Measurements from ENCODE around the gene CFAP77.

CFAP77 gene

DNA sequence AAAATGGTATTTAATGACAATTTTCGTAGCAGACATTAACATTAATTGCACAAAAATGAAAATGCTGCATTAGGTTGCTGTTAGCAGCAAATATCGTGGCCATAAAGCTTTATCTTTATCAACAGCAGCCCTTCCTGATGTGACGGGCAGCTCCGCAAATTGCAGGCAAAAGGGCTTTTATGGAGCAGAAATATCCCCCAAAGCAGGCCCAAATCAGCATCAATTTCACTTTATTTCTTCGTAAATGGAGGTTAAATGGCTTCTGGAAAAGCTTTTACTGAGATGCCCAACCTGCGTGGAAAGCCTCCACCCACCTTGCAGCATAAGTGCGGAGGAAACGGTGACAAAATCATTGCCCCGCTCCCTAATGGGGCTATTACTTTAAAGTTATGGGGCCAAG lies 94.5 kb downstream of the CFAP77 start:
- DNase-seq (ENCODE audit: low spot score), result no peak
- in situ Hi-C loops (cut with MboI; ENCODE audit: low pct_unique_long_range_greater_than_20kb, low sequenced_read_pairs, unreplicated experiment), result loop anchor here (25.0 kb wide), 1 partner anchor 283 kb away; no protein-coding TSS in a partner anchor
- TF ChIP-seq, protein P1, sequence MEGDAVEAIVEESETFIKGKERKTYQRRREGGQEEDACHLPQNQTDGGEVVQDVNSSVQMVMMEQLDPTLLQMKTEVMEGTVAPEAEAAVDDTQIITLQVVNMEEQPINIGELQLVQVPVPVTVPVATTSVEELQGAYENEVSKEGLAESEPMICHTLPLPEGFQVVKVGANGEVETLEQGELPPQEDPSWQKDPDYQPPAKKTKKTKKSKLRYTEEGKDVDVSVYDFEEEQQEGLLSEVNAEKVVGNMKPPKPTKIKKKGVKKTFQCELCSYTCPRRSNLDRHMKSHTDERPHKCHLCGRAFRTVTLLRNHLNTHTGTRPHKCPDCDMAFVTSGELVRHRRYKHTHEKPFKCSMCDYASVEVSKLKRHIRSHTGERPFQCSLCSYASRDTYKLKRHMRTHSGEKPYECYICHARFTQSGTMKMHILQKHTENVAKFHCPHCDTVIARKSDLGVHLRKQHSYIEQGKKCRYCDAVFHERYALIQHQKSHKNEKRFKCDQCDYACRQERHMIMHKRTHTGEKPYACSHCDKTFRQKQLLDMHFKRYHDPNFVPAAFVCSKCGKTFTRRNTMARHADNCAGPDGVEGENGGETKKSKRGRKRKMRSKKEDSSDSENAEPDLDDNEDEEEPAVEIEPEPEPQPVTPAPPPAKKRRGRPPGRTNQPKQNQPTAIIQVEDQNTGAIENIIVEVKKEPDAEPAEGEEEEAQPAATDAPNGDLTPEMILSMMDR (IDR thresholded peaks at IDR 0.05; ENCODE audit: extremely low read depth, insufficient read depth, missing control alignments), result no peak

DNA sequence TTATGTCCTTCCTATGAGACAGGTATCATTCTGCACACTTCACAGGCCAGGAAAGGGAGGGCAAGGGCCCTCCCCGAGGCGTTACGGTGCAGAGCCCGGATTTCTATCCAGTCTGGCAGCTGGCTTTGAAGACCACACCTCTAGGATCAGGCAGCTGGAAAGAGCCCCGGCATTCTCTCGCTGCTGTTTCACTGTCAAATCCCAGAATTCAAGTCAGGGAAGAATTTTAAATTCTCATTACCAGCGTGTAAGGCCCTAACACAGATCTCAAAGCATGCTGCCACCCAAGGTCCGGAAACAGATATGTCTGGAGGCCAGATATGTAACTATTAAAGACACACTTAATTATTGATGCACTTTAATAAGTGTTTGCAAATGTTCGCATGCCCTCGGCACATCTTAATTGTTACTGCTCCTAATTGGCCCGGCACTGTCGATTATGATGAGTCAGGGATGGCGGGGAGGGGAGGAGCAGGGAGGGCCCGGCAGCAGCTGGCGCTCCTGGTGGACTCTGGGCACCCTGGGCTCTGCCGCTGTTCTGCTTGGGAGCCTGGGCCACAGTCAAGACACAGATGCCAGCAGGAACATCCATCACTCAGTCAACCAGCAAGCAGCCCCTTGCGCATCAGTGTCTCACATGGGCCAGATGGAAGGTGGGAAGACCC lies 96.1 kb downstream of the CFAP77 start:
- DNase-seq (ENCODE audit: low spot score), result no peak
- TF ChIP-seq, protein P1 (IDR thresholded peaks at IDR 0.05; ENCODE audit: extremely low read depth, insufficient read depth, missing control alignments), result no peak
- in situ Hi-C loops (cut with MboI; ENCODE audit: low pct_unique_long_range_greater_than_20kb, low sequenced_read_pairs, unreplicated experiment), result loop anchor here (25.0 kb wide), 1 partner anchor 281 kb away; no protein-coding TSS in a partner anchor

DNA sequence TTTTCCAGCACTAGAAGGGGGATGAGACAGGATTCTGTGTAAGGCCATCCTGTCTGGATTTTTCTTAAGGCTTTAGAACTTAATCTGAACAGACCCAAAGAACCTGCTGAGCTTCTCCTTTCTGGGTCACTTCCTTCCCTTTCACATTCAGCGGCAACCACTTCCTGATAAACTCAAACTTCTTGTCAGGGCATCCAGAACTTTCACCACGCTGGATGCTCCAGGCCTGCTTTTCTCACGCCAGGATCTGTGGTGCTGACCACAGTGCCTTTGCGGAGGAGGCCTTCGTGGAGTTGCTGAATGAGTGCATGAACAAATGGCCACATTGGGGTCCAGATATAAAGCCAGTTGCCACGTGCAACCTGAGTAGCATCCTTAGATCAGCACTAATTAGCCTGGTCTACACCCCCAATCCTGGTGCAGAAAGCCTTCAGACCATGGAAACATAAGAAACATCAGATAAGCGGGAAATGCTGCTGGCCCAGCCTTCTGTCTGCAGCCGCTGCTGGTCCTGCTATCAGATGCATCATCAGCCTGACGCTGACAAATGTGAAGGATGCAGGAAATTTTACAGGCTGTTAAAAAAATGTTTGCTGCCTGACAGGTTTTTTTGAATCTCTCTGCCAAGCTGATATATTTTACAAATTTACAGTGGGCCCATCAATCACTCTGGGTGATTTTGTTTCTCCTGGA lies 97.1 kb downstream of the CFAP77 start:
- no peak for DNase-seq (ENCODE audit: low spot score)
- TF ChIP-seq, protein P1 (IDR thresholded peaks at IDR 0.05; ENCODE audit: extremely low read depth, insufficient read depth, missing control alignments), result no peak
- in situ Hi-C loops (cut with MboI; ENCODE audit: low pct_unique_long_range_greater_than_20kb, low sequenced_read_pairs, unreplicated experiment), result loop anchor here (25.0 kb wide), 1 partner anchor 280 kb away; no protein-coding TSS in a partner anchor

DNA sequence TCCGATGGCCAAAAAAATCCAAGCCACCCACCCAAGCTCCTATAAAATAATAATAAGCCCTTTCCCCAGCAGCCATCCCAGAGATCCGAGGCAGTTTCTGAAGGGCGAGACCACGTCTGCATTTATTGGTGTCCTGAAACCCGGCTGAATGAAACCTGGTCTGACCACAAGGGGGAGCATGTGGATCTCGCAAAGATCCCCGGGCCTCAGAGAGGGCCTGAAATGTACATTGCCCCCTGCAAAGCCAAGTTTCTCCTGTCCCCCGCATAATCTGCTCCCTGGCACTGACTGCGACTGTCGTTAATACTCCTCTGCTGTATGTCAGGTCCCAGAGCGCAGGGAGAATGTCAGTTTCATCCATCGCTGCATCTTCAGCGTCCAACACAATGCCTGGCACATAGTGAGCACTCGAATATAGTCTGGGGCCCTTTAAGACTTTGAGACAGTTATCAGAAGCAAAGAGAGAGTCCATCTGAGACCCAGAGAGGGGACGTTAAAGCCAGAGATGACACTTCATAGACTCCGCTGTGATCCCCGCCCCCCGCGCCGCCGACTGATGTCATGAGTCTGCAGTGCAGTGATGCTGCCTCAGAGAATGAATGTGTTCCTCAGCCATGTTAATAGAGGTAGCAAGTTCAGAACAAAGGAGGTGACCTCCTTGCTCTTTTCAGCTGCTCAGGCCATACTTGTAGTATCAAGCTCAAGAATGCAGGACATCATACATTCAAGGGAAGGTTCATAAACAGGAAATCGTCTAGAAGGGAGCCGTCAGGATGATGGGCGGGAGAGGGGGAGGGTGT lies 97.9 kb downstream of the CFAP77 start:
- peak; percentile 92 for DNase-seq (ENCODE audit: low spot score)
- in situ Hi-C loops (cut with MboI; ENCODE audit: low pct_unique_long_range_greater_than_20kb, low sequenced_read_pairs, unreplicated experiment), result loop anchor here (25.0 kb wide), 1 partner anchor 279 kb away; no protein-coding TSS in a partner anchor
- TF ChIP-seq, protein P1 (IDR thresholded peaks at IDR 0.05; ENCODE audit: extremely low read depth, insufficient read depth, missing control alignments), result peak; percentile 80

DNA sequence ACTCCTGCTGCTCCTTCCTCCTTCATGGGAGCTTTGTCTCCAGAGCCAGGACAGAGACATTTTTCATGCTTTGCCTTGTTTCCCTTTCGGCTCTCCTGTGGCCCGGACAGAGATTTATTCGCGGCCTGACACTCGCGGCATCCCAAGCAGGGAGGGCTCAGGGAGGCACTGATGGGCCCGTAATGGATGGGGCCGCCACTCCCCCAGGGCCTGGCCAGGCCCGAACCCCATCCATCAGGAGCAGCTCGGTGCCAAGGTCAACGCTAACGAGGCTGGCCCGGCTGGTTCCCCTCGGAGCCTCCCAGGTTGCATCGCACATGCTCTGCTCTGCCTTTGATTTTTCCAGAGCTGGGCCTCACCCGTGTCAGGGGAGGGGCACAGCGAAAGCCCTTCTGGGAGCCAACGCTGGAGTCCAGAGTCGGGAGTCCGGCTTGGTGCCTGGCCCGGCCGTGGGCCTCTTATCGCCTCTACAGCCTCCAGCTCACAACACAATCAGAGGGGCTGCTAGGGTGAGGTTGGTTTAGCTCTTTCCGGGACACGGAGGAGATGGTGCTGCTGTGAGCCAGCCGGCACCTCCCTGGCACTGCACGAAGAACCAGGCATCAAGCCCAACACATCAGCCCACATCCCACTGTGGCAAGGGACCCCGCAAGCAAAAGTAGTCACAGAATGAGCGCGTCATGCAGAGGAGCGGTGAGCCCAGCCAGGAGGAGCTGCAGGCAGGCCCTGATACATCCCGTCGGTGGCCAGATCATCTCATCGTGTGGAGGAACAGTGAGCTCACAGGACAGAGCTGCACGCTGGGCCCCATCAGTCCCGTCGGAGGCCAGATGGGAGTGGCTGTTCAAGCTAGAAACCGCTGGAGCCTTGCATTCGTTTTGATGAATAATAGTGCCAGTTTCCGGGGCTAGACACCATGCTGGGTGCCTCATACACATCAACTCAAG lies 100.2 kb downstream of the CFAP77 start:
- in situ Hi-C loops (cut with MboI; ENCODE audit: low pct_unique_long_range_greater_than_20kb, low sequenced_read_pairs, unreplicated experiment), result loop anchor here (25.0 kb wide), 1 partner anchor 277 kb away; no protein-coding TSS in a partner anchor
- TF ChIP-seq, protein P1 (IDR thresholded peaks at IDR 0.05; ENCODE audit: extremely low read depth, insufficient read depth, missing control alignments), result no peak
- no peak for DNase-seq (ENCODE audit: low spot score)
